Measurements from ENCODE around the gene TRPM3.

The TRPM3 gene

DNA sequence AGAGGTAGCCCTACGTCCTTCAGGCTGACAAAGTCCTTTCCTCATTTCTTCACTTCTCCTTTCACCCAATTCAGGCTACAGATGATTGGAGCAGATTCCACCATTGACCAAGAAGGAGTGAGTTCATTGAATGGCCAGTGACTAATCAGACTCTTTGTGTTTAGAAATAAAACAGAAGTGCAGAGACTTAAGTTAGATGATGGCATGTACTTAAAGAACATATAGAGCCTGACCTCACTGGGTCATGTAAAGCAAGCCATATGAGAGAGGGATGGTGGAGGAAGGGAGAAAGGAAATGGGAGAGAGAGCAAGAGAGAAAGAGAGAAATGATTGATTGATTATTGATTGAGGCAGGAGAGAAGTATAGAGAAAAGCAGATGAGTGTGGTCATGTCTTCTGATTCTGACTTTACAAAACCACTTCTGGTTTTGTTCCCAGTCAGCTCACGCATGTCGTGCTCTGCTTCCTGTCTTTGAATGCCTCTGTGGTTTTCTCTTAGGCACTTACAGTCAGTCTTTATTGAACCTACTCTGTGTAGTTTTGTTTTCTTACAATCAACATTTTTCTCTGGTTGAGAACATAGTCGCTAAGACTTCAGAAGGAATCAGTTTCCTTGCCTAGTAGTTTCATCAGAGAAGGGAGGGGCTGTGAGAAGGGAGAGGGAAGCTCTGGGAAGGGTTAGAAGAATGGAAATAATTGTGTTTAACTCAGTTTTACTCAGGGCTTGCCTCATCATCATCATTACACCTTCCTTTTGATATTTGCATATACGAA lies 557.8 kb downstream of the TRPM3 start:
- 92 to 100% methylated on average over 2 to 3 of the region's 5 CpGs for WGBS, 2 experiments (ENCODE audit: insufficient coverage in 2 of 2)
- Histone ChIP-seq H3K36me3 (ENCODE audit: control insufficient read depth, insufficient read depth, low read length) (no peaks in the 10 kb centered on the region), H3K4me1 (ENCODE audit: control insufficient read depth, insufficient read depth, low read length, poor library complexity, severe bottlenecking) (no peaks in the 10 kb centered on the region), H3K4me3 (ENCODE audit: extremely low read depth, insufficient read depth, low read length, poor library complexity, severe bottlenecking) (no peak overlapping the region), H3K27ac (ENCODE audit: low read depth, low read length, severe bottlenecking) (peak overlapping the region; percentile 50), H3K9me3 (ENCODE audit: control insufficient read depth, low read length) (no peaks in the 10 kb centered on the region)

GRCh38 chr9:70563010-70563409 lies 558.4 kb downstream of the TRPM3 start:
- Histone ChIP-seq H3K4me1 (ENCODE audit: control insufficient read depth, insufficient read depth, low read length, poor library complexity, severe bottlenecking) (no peaks in the 10 kb centered on the region), H3K27ac (ENCODE audit: low read depth, low read length, severe bottlenecking) (no peak overlapping the region), H3K36me3 (ENCODE audit: control insufficient read depth, insufficient read depth, low read length) (no peaks in the 10 kb centered on the region), H3K9me3 (ENCODE audit: control insufficient read depth, low read length) (no peaks in the 10 kb centered on the region), H3K4me3 (ENCODE audit: extremely low read depth, insufficient read depth, low read length, poor library complexity, severe bottlenecking) (no peak overlapping the region)
- WGBS, 2 experiments (ENCODE audit: insufficient coverage in 2 of 2), result 100% methylated on average over 2 of the region's 4 CpGs

DNA sequence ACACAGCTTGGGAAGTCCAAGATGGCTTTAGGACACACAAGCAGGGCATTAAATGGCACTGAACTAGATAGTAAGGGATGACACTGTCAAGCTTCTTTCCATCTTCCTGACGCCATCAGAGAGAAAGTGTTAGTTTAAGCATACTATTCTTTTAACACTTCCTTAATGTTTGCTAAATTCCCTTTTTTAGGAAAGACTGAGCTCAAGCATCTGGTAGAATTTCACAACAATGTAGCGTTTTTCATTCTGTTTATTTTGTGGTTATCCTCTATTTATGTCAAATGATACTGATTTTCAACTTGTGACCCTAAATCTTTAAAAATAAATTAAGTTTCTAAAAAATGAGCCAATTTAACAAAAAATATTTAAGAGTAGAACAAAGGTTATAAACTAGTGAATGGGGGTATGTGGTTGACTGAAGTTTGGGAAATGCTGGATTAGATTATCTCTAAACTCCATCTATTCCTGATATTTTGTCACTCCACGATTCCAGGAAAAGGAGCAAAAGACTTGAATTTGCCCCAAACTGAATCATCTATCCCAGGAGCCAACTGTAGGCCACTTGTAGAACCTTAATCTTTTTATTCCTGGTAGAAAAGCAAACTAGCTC lies 559.5 kb downstream of the TRPM3 start:
- H3K4me3 ChIP-seq (ENCODE audit: extremely low read depth, insufficient read depth, low read length, poor library complexity, severe bottlenecking), result no peak overlapping the region
- H3K4me1 ChIP-seq (ENCODE audit: control insufficient read depth, insufficient read depth, low read length, poor library complexity, severe bottlenecking), result no peaks in the 10 kb centered on the region
- 100% methylated on average over 1 of the region's 3 CpGs; no CpG with 5 or more reads in 1 of the 2 experiments for WGBS, 2 experiments (ENCODE audit: insufficient coverage in 2 of 2)
- no peak overlapping the region for H3K27ac ChIP-seq (ENCODE audit: low read depth, low read length, severe bottlenecking)
- H3K9me3 ChIP-seq (ENCODE audit: control insufficient read depth, low read length), result no peaks in the 10 kb centered on the region
- H3K36me3 ChIP-seq (ENCODE audit: control insufficient read depth, insufficient read depth, low read length), result no peaks in the 10 kb centered on the region

DNA sequence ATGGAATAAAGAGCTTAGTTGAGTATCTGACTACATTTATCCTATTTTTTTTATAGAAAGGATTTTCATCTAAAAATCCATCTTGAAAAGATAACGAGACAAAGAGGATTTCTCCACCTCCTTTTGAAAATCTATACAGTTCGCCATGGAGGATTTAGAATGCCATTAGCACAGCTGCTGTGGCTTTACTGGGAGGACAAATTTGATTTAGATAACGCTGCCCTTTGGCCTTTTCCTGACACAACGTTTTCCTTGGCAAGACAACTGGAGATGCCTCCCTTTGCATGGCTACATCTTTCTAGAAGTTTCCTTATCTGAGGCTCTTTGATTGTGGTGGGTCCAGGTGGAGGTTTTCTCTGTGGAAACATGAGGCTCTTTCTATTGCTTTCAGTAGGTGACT lies 560.3 kb downstream of the TRPM3 start:
- no peaks in the 10 kb centered on the region for H3K9me3 ChIP-seq (ENCODE audit: control insufficient read depth, low read length)
- WGBS, 2 experiments (ENCODE audit: insufficient coverage in 2 of 2), result 95% methylated on average over 3 of the region's 4 CpGs
- H3K4me3 ChIP-seq (ENCODE audit: extremely low read depth, insufficient read depth, low read length, poor library complexity, severe bottlenecking), result no peak overlapping the region
- no peak overlapping the region for H3K27ac ChIP-seq (ENCODE audit: low read depth, low read length, severe bottlenecking)
- H3K36me3 ChIP-seq (ENCODE audit: control insufficient read depth, insufficient read depth, low read length), result no peaks in the 10 kb centered on the region
- no peaks in the 10 kb centered on the region for H3K4me1 ChIP-seq (ENCODE audit: control insufficient read depth, insufficient read depth, low read length, poor library complexity, severe bottlenecking)

DNA sequence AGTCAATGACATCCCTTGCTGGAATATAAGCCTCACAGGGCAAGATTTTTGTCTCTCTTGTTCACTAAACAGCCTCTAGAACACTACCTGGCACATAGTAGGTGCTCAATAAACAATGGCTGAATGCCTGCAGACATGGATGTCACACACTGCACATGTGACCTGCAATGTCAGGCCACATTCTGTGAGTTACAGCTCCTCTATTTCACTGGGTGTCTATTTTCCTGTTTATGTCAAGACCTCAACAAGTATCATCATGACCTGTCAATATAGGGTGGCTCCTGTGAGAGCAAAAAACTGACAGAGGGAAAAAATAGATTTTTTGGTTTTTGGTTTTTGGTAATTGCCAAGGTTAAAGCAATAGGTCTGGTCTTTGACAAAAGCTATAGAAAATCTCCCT lies 562.3 kb downstream of the TRPM3 start:
- Histone ChIP-seq H3K4me3 (ENCODE audit: extremely low read depth, insufficient read depth, low read length, poor library complexity, severe bottlenecking) (no peak overlapping the region), H3K9me3 (ENCODE audit: control insufficient read depth, low read length) (no peaks in the 10 kb centered on the region)

GRCh38 chr9:70557661-70558369 lies 563.6 kb downstream of the TRPM3 start:
- WGBS, 2 experiments (ENCODE audit: insufficient coverage in 2 of 2), result 86 to 100% methylated on average over 1 of the region's 6 CpGs
- H3K9me3 ChIP-seq (ENCODE audit: control insufficient read depth, low read length), result no peaks in the 10 kb centered on the region
- no peaks in the 10 kb centered on the region for H3K36me3 ChIP-seq (ENCODE audit: control insufficient read depth, insufficient read depth, low read length)
- H3K27ac ChIP-seq (ENCODE audit: low read depth, low read length, severe bottlenecking), result no peak overlapping the region
- H3K4me1 ChIP-seq (ENCODE audit: control insufficient read depth, insufficient read depth, low read length, poor library complexity, severe bottlenecking), result peaks cover 13% of the 10 kb centered on the region
- H3K4me3 ChIP-seq (ENCODE audit: extremely low read depth, insufficient read depth, low read length, poor library complexity, severe bottlenecking), result no peak overlapping the region

More for the DNA sequence above, 562.3 kb downstream of the TRPM3 start:
- Histone ChIP-seq H3K4me1 (ENCODE audit: control insufficient read depth, insufficient read depth, low read length, poor library complexity, severe bottlenecking) (peaks cover 4% of the 10 kb centered on the region), H3K36me3 (ENCODE audit: control insufficient read depth, insufficient read depth, low read length) (no peaks in the 10 kb centered on the region), H3K27ac (ENCODE audit: low read depth, low read length, severe bottlenecking) (no peak overlapping the region)

DNA sequence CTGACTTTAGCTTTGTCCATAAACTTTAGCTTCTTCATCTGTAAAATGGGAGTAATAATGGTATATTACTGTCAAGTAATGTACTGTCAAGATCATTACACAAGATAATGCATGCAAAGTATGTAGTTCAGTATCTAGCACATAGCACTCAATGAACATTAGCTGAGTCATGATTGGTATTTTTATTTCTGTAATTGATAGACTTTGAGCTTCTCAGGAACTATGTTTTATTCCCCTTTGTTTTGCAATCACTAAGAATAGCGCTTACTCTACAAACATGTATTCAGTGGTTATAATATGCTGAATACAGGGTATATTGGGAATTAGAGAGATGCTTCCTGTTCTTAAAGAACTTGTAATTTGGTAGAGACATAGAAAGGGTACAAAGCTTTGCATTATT lies 564.6 kb downstream of the TRPM3 start:
- H3K9me3 ChIP-seq (ENCODE audit: control insufficient read depth, low read length), result no peaks in the 10 kb centered on the region
- no peak overlapping the region for H3K4me3 ChIP-seq (ENCODE audit: extremely low read depth, insufficient read depth, low read length, poor library complexity, severe bottlenecking)
- no peaks in the 10 kb centered on the region for H3K36me3 ChIP-seq (ENCODE audit: control insufficient read depth, insufficient read depth, low read length)
- no peak overlapping the region for H3K27ac ChIP-seq (ENCODE audit: low read depth, low read length, severe bottlenecking)
- peaks cover 13% of the 10 kb centered on the region for H3K4me1 ChIP-seq (ENCODE audit: control insufficient read depth, insufficient read depth, low read length, poor library complexity, severe bottlenecking)
- no CpG with 5 or more reads among the region's 1 CpG for WGBS, 2 experiments (ENCODE audit: insufficient coverage in 2 of 2)

- Histone ChIP-seq H3K4me1 (ENCODE audit: control insufficient read depth, insufficient read depth, low read length, poor library complexity, severe bottlenecking) (peaks cover 18% of the 10 kb centered on the region), H3K4me3 (ENCODE audit: extremely low read depth, insufficient read depth, low read length, poor library complexity, severe bottlenecking) (no peak overlapping the region), H3K36me3 (ENCODE audit: control insufficient read depth, insufficient read depth, low read length) (no peaks in the 10 kb centered on the region), H3K27ac (ENCODE audit: low read depth, low read length, severe bottlenecking) (no peak overlapping the region), H3K9me3 (ENCODE audit: control insufficient read depth, low read length) (no peaks in the 10 kb centered on the region)
- WGBS, 2 experiments (ENCODE audit: insufficient coverage in 2 of 2), result 87 to 94% methylated on average over 2 of the region's 2 CpGs
These were observed 566.5 kb downstream of the TRPM3 start for GRCh38 chr9:70554881-70555280.

DNA sequence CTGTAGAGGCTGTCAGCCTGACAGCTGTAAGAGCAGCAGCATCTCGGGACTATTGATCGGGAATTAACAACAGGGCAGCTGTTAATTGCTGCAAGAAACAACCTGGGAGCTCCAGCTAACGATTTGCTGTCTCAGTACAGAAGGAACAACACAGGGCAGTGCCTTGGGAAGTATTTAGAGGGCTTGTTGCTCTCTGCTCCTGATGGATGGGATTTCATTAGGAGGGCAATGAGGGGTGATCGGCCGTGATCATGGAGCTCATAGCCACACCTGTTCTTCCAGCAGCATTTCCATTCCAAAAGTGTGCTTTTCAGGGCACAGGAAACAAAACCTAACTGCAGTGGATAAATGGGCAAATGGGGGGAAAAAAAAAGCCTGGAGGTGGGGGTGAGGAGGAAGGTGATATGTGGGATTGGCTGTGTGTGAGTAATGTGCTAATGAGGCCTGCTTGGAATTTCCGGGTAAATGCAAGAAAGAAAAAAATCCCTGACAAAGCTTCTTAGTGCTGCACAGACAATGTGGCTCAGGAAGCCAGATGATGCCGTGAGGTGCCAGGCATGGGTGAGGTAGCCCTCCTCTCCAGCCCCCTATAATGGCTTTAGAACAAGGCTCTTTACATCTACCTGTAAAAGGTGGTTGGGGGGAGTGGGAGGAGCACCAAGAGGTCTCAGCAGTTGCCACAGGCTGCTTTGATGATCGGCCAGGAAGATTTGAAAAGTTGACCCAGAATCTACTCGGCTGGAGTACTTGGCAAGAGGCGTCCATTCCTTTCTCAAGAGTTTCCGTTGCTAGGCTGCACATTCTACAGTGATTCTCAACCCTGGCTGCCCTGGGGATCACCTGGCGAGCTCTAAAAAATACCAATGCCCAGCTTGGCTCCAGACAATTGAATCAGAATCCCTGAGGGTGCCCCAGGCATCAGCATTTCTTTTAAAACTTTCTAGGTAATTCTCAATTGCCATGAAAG lies 567.4 kb downstream of the TRPM3 start:
- peaks cover 18% of the 10 kb centered on the region for H3K4me1 ChIP-seq (ENCODE audit: control insufficient read depth, insufficient read depth, low read length, poor library complexity, severe bottlenecking)
- peak overlapping the region; percentile 8 for H3K27ac ChIP-seq (ENCODE audit: low read depth, low read length, severe bottlenecking)
- no peak overlapping the region for H3K4me3 ChIP-seq (ENCODE audit: extremely low read depth, insufficient read depth, low read length, poor library complexity, severe bottlenecking)
- no peaks in the 10 kb centered on the region for H3K36me3 ChIP-seq (ENCODE audit: control insufficient read depth, insufficient read depth, low read length)
- WGBS, 2 experiments (ENCODE audit: insufficient coverage in 2 of 2), result 47 to 51% methylated on average over 8 to 11 of the region's 12 CpGs
- no peaks in the 10 kb centered on the region for H3K9me3 ChIP-seq (ENCODE audit: control insufficient read depth, low read length)

DNA sequence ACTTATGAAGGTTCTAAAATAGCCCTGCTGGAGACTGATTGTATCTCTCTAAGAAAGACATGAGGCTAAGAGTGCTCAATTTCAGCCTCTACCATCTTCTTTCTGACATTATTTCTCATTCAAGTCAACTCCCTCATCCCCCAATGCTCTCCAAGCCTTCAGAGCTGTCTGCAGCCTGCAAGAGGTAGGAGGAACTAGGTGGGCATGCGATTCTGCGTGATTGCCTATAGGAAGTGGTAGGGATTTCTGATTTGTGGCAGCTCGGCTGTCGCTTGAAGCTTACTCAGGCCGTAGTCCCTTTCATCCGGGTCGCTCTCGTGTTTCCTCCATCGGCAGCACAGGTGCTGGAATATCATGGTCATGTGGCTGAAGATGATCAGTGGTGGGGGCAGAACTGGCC lies 568.9 kb downstream of the TRPM3 start:
- Histone ChIP-seq H3K27ac (ENCODE audit: low read depth, low read length, severe bottlenecking) (no peak overlapping the region), H3K4me3 (ENCODE audit: extremely low read depth, insufficient read depth, low read length, poor library complexity, severe bottlenecking) (no peak overlapping the region)

More for the DNA sequence above, 568.9 kb downstream of the TRPM3 start:
- no peaks in the 10 kb centered on the region for H3K9me3 ChIP-seq (ENCODE audit: control insufficient read depth, low read length)
- H3K36me3 ChIP-seq (ENCODE audit: control insufficient read depth, insufficient read depth, low read length), result no peaks in the 10 kb centered on the region
- WGBS, 2 experiments (ENCODE audit: insufficient coverage in 2 of 2), result 93 to 100% methylated on average over 7 to 8 of the region's 9 CpGs
- H3K4me1 ChIP-seq (ENCODE audit: control insufficient read depth, insufficient read depth, low read length, poor library complexity, severe bottlenecking), result peaks cover 18% of the 10 kb centered on the region
